ENCODE data around the gene FMN2. TPM values are rescaled to one million over a fixed set of nuclear protein-coding genes. Genes with fewer than 3 reads are reported as not detected.

FMN2 gene
- total RNA-seq, result not detected

DNA sequence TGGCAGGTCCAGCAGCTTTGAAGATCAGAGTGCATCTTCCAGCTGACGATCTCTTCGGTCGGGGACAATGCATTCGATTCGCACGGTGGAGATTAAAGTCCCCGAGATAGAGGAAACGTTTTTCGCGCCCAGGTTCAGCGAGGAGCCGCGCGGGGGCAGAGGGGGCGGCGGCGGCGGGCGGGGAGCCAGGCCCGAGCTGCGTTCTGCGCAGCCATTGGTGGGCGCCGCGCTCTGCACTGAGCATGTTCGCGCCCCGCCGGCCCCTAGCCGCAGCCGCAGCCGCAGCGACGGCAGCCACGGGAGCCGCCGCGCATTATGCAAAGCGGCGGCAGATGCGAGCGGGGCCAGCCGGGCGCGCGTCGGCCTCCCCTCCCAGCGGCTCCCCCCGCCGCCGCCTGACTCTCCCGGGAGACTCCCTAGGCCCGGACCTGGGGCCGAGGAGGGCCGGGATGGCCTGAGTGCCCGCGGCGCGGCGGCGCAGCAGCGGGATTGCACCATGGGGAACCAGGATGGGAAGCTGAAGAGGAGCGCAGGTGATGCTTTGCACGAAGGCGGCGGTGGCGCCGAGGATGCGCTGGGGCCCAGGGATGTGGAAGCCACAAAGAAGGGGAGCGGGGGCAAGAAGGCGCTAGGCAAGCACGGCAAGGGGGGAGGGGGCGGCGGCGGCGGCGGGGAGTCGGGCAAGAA lies at the start of gene FMN2:
Gene FMN2 (plus strand): TSS at position 270 of the 687 bp plus-strand sequence. CDS start 227 bp downstream, at position 497.
- Histone ChIP-seq H3K27me3 (ENCODE audit: insufficient read depth, low read length) (peaks cover 50% of the 10 kb centered on the region), H3K4me3 (ENCODE audit: low read length) (no peak within 1 kb of the TSS), H3K9me3 (ENCODE audit: low read depth, low read length) (no peaks in the 10 kb centered on the region), H3K4me1 (ENCODE audit: insufficient read depth, low read length) (no peaks in the 10 kb centered on the region)

DNA sequence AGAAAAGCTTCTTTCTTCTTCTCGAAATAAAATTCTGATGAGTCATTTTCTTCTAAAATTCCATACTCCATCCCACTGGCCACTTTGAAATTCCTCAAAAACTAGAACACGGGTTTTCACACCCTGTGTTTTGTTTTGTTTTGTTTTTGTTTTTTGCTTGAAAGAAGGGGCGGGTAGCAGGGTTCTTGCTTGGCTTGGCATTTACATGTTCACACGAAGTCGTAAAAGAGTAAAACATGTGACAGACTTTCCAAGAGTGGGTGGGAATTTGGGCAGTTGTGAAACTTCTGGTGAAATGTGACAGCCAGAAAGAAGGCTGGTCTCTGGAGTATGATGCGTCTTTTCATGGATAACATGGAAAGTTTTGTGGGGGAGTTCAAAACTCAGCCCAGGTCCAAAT lies 47.1 kb upstream of the FMN2 start:
- H3K4me1 ChIP-seq (ENCODE audit: insufficient read depth, low read length), result no peaks in the 10 kb centered on the region
- no peak overlapping the region for H3K4me3 ChIP-seq (ENCODE audit: low read length)

DNA sequence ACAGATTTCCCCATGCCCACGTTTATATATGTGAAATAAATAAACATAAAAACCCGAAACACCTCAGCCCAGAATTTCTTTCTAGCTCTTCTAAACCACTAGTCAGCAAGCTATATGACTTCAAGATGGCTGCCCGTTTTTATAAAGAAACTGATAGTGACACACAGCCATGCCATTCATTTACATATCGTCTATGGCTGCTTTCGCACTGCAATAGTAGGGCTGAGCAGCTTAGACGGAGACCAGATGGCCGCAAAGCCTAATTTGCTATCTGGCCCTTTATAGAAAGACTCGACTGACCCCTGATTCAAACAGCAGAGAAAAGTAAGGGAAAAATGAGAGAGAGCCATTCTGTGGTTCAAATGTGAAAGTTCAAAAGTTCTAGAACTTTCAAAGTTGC lies 45.7 kb upstream of the FMN2 start:
- no peak overlapping the region for H3K4me3 ChIP-seq (ENCODE audit: low read length)
- no peaks in the 10 kb centered on the region for H3K4me1 ChIP-seq (ENCODE audit: insufficient read depth, low read length)

More for the DNA sequence above, 47.1 kb upstream of the FMN2 start:
- no peaks in the 10 kb centered on the region for H3K9me3 ChIP-seq (ENCODE audit: low read depth, low read length)
- no peaks in the 10 kb centered on the region for H3K27me3 ChIP-seq (ENCODE audit: insufficient read depth, low read length)

DNA sequence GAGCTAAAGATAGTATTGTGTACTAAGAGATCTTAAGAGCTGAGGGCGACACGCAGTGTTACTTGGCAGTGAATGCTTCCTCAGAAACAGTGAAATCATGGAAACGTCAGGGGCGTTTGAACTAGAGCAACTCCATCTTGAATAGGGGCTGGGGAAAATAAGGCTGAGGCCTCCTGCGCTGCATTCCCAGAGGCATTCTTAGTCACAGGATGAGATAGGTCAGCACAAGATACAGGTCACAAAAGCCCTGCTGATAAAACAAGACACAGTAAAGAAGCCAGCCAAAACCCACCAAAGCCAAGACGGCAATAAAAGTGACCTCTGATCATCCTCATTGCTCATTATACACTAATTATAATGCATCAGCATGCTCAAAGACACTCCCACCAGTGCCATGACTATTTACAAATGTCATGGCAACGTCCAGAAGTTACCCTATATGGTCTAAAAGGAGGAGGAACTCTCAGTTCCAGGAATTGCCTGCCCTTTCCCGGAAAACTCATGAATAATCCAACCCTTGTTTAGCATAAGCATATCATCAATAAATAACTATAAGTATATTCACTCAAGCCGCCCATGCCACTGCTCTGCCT lies 37.5 kb upstream of the FMN2 start:
- H3K9me3 ChIP-seq (ENCODE audit: low read depth, low read length), result no peaks in the 10 kb centered on the region
- no peak overlapping the region for H3K4me3 ChIP-seq (ENCODE audit: low read length)
- no peaks in the 10 kb centered on the region for H3K4me1 ChIP-seq (ENCODE audit: insufficient read depth, low read length)
- no peaks in the 10 kb centered on the region for H3K27me3 ChIP-seq (ENCODE audit: insufficient read depth, low read length)

More for the DNA sequence above, 45.7 kb upstream of the FMN2 start:
- H3K27me3 ChIP-seq (ENCODE audit: insufficient read depth, low read length), result no peaks in the 10 kb centered on the region
- no peaks in the 10 kb centered on the region for H3K9me3 ChIP-seq (ENCODE audit: low read depth, low read length)

DNA sequence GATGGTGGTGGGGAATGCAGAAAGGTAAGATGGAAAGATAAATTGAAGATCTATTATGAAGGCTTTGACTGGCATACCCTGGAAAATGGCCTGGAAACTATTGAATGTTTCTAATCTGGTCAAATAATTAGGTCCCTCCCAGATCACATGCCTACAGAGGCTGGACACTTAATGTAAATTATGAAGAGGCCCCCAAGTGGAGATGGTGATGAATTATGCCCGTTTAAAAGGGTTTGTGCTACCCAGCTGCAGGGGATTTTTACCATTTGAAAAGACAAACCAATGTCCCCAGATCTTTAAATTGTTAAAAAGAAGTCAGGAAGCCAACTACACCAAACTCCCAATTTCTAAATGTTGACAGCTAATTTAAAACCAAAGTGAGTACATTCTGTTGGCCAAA lies 35.7 kb upstream of the FMN2 start:
- H3K9me3 ChIP-seq (ENCODE audit: low read depth, low read length), result no peaks in the 10 kb centered on the region
- no peaks in the 10 kb centered on the region for H3K4me1 ChIP-seq (ENCODE audit: insufficient read depth, low read length)
- no peaks in the 10 kb centered on the region for H3K27me3 ChIP-seq (ENCODE audit: insufficient read depth, low read length)
- H3K4me3 ChIP-seq (ENCODE audit: low read length), result no peak overlapping the region

DNA sequence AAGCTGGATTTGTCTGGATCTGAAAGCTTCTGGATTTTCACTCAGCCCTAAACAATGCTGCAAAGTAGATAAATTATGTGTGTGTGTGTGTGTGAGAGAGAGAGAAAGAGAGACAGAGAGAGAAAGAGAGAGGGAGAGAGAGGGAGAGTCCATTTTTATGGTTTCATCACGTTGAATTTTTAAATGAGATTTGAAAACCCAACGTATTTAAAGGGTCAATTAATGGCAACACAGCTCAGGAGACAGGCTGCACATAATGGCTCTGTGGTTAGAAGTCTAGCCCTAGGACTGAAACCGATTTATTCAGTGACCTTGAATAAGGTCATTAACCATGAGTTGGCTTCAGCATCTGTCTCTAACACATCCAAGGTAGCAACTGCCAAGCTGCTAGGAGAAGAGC lies 35.3 kb upstream of the FMN2 start:
- H3K9me3 ChIP-seq (ENCODE audit: low read depth, low read length), result no peaks in the 10 kb centered on the region
- H3K4me1 ChIP-seq (ENCODE audit: insufficient read depth, low read length), result no peaks in the 10 kb centered on the region
- H3K27me3 ChIP-seq (ENCODE audit: insufficient read depth, low read length), result no peaks in the 10 kb centered on the region
- no peak overlapping the region for H3K4me3 ChIP-seq (ENCODE audit: low read length)

DNA sequence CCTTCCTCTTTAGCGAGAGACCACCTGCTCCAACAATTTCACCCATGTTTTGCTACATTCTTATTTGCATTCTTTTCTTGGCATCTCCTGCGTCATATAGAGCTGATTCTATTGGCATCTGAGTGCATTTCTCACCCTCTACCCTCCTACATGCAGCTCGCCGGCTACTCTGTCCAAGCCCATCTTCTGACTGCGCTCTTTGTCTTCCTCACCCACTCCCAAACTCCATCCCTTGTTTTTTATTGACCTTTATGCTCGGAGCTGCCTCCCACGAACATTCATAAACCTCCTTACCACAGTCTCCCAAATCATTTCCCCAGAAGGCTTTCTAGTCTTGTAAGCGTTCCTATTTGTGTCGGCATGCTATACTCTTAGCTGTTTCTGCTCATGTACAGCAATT lies 33.6 kb upstream of the FMN2 start:
- Histone ChIP-seq H3K4me3 (ENCODE audit: low read length) (no peak overlapping the region), H3K4me1 (ENCODE audit: insufficient read depth, low read length) (no peaks in the 10 kb centered on the region), H3K27me3 (ENCODE audit: insufficient read depth, low read length) (no peaks in the 10 kb centered on the region), H3K9me3 (ENCODE audit: low read depth, low read length) (no peaks in the 10 kb centered on the region)

DNA sequence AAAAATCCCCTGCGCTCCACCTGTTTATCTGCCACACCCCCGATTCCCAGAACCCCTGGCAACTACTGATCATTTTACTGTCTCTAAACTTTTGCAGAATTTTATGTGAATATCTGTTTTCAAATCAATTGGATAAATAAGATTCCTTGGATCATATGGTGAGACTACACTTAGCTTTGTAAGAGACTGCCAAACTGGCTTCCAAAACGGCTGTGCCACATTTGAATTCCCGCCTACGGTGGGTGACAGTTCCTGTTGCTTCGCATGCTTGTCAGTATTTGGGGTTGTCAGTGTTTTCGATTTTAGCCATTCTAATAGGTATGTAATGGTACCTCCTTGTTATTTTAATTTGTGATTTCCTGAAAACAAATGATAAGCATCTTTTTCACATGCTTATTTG lies 22.7 kb upstream of the FMN2 start:
- Histone ChIP-seq H3K4me1 (ENCODE audit: insufficient read depth, low read length) (no peaks in the 10 kb centered on the region), H3K4me3 (ENCODE audit: low read length) (no peak overlapping the region), H3K9me3 (ENCODE audit: low read depth, low read length) (no peaks in the 10 kb centered on the region), H3K27me3 (ENCODE audit: insufficient read depth, low read length) (no peaks in the 10 kb centered on the region)

DNA sequence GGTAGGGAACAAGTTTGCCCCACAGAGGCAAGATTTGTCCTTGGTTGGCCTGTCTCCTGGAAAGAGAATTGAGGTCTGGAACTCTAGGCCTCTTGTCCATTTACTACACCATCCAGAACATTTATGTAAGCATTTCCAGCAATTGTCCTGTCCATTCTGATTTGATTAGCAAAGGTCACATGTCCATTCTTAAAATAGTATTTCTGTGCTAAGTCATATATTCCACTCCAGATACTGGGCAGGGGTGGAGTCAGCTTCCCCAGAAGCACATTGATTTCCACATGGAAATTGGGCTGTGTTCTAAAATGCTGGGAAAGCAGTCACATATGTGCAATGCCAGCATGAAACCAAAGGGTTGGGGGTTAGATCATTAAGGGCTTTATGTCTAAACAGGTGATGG lies 21.5 kb upstream of the FMN2 start:
- Histone ChIP-seq H3K9me3 (ENCODE audit: low read depth, low read length) (no peaks in the 10 kb centered on the region), H3K27me3 (ENCODE audit: insufficient read depth, low read length) (no peaks in the 10 kb centered on the region), H3K4me1 (ENCODE audit: insufficient read depth, low read length) (no peaks in the 10 kb centered on the region), H3K4me3 (ENCODE audit: low read length) (no peak overlapping the region)

DNA sequence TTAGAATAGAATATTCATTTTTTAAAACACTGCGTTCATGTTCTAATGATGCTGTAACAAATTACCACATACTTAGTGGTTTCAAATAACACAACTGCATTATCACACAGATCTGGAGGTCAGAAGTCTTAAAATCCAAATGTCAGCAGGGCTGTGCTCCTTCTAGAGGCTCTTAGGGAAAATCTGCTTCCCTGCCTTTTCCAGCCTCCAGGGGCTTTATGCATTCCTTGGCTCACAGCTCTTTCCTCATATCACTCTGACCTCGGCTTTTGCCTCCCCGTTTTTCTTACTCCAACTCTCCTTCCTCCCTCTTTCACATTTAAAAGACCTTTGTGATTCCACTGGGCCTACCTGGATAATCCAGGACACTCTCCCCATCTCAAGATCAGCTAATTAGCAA lies 18.6 kb upstream of the FMN2 start:
- H3K9me3 ChIP-seq (ENCODE audit: low read depth, low read length), result no peaks in the 10 kb centered on the region
- H3K4me3 ChIP-seq (ENCODE audit: low read length), result no peak overlapping the region
- no peaks in the 10 kb centered on the region for H3K27me3 ChIP-seq (ENCODE audit: insufficient read depth, low read length)
- no peaks in the 10 kb centered on the region for H3K4me1 ChIP-seq (ENCODE audit: insufficient read depth, low read length)

DNA sequence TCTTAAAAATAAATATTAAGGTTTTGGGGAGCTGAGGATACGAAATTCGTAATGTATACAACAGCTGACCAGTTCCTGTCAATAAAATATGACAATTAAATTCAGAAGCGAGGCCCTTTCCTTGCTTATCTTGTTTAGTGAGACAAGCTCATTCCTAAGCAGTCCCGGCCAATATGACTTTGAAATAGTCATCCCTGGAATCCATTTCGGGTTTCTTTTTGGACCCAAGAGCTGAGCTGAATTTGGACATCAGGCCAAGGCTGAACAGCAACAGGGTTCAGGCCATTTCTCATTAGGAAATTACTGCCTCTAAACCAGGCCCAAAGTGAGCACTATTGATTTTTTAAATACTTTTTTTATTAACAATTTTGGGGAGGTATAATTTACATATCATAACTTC lies 17.3 kb upstream of the FMN2 start:
- H3K4me1 ChIP-seq (ENCODE audit: insufficient read depth, low read length), result no peaks in the 10 kb centered on the region
- no peak overlapping the region for H3K4me3 ChIP-seq (ENCODE audit: low read length)
- no peaks in the 10 kb centered on the region for H3K27me3 ChIP-seq (ENCODE audit: insufficient read depth, low read length)
- H3K9me3 ChIP-seq (ENCODE audit: low read depth, low read length), result no peaks in the 10 kb centered on the region

DNA sequence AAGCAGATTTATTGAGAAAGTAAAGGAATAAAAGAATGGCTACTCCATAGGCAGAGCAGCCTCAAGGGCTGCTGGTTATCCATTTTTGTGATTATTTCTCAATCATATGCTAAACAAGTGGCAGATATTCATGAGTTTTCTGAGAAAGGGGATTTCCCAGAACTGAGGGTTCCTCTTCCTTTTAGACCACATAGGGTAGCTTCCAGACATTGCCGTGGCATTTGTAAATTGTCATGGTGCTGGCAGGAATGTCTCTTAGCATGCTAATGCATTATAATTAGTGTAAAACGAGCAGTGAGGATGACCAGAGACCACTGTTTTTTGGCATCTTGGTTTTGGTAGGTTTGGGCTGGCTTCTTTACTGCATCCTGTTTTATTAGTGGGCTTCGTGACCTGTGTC lies 16.8 kb upstream of the FMN2 start:
- Histone ChIP-seq H3K4me3 (ENCODE audit: low read length) (no peak overlapping the region), H3K27me3 (ENCODE audit: insufficient read depth, low read length) (no peaks in the 10 kb centered on the region), H3K9me3 (ENCODE audit: low read depth, low read length) (no peaks in the 10 kb centered on the region), H3K4me1 (ENCODE audit: insufficient read depth, low read length) (no peaks in the 10 kb centered on the region)

DNA sequence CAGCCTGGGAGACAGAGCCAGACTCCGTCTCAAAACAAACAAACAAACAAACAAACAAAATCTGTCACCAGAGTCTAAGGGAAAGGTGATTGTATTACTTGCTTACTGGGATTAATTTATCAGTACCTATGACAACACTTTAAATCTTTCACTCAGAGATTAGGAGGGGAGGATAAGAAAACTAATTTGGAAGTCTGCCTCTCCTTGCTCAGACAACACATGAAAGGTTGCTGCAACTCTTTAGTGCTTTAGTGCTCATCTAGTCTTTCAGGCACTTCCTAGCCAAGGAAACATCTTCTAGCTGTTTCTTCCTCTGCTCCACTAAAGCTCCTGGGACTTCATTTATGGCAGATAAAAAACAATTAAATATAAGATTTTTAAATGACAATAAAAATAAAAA lies 7.3 kb upstream of the FMN2 start:
- Histone ChIP-seq H3K4me3 (ENCODE audit: low read length) (no peak overlapping the region), H3K27me3 (ENCODE audit: insufficient read depth, low read length) (peaks cover 2% of the 10 kb centered on the region), H3K9me3 (ENCODE audit: low read depth, low read length) (no peaks in the 10 kb centered on the region), H3K4me1 (ENCODE audit: insufficient read depth, low read length) (no peaks in the 10 kb centered on the region)

DNA sequence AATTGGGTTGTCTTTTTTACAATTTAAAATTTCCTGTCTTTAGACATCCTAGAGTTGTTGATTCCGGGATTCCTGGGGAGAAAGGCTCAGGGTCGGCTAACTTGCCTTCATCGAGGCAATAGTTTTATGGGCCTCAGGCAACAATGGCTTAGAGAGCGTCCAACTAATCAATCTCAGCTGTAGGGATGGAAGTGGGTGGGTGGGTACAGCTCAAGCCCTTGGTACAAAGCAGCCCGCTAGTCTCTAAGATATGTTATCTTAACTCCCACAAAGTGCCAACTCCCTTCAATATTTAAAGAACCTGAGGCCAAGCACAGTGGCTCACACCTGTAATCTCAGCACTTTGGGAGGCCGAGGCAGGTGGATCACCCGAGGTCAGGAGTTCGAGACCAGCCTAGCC lies 6.9 kb upstream of the FMN2 start:
- H3K4me1 ChIP-seq (ENCODE audit: insufficient read depth, low read length), result no peaks in the 10 kb centered on the region
- H3K27me3 ChIP-seq (ENCODE audit: insufficient read depth, low read length), result peaks cover 6% of the 10 kb centered on the region
- no peaks in the 10 kb centered on the region for H3K9me3 ChIP-seq (ENCODE audit: low read depth, low read length)
- H3K4me3 ChIP-seq (ENCODE audit: low read length), result no peak overlapping the region

DNA sequence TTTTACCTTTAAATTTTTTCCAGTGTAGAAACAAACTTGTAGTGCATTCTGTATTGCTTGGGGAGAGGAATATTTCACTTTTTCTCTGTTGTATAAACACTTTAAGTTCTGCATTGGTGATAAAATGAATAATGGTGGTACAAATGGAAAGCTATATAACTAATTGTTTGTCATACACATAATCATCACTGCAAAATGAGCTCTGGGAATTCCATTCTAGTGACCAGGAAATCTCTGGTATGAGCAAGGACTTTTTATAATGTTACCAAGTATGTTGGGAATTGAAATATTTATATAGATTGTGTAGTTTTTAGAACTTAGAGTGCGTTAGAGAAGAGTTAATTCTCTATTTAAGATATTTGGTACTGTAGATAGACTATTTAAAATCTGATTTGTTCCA lies 5.0 kb upstream of the FMN2 start:
- Histone ChIP-seq H3K4me3 (ENCODE audit: low read length) (no peak overlapping the region), H3K27me3 (ENCODE audit: insufficient read depth, low read length) (peaks cover 24% of the 10 kb centered on the region), H3K4me1 (ENCODE audit: insufficient read depth, low read length) (no peaks in the 10 kb centered on the region), H3K9me3 (ENCODE audit: low read depth, low read length) (no peaks in the 10 kb centered on the region)

DNA sequence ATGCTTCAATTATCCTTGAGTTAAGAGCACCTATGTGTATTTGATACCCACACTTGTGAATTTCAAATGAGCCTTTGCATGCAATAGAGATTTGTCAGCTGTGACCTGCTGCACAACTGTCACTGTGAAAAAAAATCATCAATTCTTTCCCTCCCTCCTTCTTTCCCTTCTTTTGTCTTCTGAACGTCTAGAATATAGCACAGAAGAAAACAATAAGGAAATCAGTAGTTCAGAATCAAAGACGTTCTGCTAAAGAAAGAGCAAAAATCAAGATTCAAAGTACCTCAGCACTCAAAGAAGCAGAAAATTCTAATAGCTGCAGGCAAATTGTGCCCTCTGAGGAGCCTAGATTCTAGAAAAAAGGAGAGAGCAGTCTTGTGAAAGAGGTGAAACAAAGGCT lies 1.7 kb upstream of the FMN2 start:
- H3K4me3 ChIP-seq (ENCODE audit: low read length), result no peak overlapping the region
- peaks cover 44% of the 10 kb centered on the region for H3K27me3 ChIP-seq (ENCODE audit: insufficient read depth, low read length)
- H3K9me3 ChIP-seq (ENCODE audit: low read depth, low read length), result no peaks in the 10 kb centered on the region
- no peaks in the 10 kb centered on the region for H3K4me1 ChIP-seq (ENCODE audit: insufficient read depth, low read length)
